ENCODE results near the gene CEMP1.
"Not testable (repeated sequence)": the region's sequence is repeated elsewhere in the genome, so short reads cannot be mapped to it uniquely, and the experiment has no call there.

Gene CEMP1

DNA sequence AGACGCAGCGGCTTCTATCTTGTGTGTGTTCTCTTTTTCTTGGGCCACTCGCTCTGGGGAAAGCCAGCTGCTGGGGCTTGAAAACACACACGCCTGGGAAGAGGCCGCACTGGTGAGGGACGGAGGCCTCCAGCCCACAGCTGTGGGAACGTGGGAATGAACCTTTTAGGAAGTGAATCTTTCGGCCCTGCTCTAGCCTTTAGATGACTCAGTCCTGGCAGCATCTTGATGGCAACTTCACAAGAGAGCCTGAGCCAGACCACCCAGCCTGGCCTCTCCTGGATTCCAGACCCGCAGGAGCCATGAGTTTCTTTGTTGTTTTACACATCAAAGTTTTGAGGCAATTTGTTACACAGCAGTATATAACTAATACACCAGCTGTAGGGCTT lies 4.4 kb upstream of the CEMP1 start:
- peak; percentile 69 for DNase-seq

- DNase-seq = not testable (repeated sequence)
Measured at GRCh38 chr16:2534335-2534734, 3.1 kb upstream of the CEMP1 start.

GRCh38 chr16:2533912-2534311 lies 2.7 kb upstream of the CEMP1 start:
- no peak for DNase-seq

DNA sequence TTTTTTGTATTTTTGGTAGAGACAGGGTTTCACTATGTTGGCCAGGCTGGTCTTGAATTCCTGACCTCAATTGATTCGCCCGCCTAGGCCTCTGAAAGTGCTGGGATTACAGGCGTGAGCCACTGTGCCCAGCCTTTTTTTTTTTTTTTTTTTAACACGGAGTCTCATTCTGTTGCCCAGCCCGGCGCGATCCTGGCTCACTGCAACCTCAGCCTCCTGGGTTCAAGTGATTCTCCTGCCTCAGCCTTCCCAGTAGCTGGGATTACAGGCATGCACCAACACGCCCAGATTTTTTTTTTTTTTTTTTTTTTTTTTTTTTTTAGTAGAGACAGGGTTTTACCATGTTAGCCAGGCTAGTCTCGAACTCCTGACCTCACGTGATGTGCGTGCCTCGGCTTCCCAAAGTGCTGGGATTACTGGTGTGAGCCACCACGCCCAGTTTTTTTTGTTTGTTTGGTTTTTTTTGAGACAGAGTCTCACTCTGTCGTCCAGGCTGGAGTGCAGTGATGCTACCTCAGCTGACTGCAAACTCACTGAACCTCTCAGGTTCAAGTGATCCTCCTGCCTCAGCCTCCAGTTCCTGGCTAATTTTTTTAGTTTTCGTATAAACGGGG lies 2.0 kb upstream of the CEMP1 start:
- DNase-seq = not testable (repeated sequence)

DNA sequence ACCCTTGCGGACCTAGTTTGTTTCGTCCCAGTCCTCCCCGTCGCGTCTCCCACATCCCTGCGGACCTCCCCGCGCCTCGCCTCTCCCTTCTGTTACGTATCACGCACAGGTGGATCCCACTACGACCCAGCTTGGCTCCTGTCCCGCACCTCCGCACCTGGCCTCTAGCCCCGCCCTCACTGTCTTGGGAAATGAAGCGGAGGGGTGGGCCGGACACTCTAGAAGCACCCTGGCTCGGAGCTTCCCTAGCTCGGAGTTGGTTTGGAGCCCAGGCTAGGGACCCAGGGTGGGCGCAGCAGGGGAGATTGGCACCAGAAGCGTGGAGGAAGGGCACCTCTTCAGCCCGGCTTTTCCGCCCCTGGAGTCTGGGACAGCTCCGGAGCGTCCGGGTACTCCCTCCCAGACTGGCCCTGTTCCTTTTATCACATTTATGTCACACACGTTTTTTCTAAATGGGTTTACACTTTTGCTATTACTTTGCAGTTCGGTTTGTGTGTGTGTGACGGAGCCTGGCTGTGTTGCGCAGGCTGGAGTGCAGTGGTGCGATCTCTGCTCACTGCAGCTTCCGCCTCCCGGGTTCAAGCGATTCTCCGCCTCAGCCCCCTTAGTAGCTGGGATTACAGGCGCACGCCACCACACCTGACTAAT lies 1.4 kb upstream of the CEMP1 start:
- DNase-seq = peak; percentile 27

- DNase-seq = peak; percentile 97
Measured at GRCh38 chr16:2531696-2532493, 687 bp upstream of the CEMP1 start.

DNA sequence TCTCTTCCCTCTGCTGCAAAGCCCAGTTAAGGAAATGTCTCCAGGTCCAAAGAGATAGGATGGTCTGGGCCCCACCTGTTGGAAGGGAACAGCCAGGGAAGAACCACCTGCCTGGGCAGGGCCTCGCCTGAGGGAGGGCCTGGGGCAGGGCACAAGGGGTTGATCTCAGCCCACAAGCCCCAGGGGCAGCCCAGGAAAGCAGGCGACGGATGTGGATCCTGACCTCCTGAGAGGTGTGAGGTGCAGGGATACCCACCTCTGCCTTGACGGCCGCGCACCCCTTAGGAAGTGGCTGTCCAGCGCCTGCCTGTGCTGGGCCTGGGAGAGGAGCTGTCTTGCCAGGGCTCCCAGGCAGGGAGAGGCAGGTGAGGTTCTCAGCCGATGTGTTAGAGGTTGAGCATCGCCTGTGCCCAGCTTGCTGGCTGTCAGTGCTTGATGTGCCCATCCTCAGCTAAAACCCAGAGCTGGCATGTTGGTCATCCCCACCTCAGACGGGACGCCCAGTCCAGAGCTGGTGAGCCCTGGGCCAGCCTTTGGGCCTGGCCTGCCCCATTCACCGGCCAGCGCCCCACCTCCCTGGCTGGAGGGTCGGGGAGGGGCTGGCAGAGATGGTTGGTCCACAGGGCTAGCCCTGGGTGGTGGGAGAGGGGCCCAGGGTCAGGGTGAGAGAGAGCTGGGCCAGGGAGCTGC lies 434 bp downstream of the CEMP1 start:
- no peak for DNase-seq

GRCh38 chr16:2529961-2530628 lies 1.1 kb downstream of the CEMP1 start:
- DNase-seq = no peak

GRCh38 chr16:2529061-2529931 lies 1.9 kb downstream of the CEMP1 start:
- DNase-seq = no peak

DNA sequence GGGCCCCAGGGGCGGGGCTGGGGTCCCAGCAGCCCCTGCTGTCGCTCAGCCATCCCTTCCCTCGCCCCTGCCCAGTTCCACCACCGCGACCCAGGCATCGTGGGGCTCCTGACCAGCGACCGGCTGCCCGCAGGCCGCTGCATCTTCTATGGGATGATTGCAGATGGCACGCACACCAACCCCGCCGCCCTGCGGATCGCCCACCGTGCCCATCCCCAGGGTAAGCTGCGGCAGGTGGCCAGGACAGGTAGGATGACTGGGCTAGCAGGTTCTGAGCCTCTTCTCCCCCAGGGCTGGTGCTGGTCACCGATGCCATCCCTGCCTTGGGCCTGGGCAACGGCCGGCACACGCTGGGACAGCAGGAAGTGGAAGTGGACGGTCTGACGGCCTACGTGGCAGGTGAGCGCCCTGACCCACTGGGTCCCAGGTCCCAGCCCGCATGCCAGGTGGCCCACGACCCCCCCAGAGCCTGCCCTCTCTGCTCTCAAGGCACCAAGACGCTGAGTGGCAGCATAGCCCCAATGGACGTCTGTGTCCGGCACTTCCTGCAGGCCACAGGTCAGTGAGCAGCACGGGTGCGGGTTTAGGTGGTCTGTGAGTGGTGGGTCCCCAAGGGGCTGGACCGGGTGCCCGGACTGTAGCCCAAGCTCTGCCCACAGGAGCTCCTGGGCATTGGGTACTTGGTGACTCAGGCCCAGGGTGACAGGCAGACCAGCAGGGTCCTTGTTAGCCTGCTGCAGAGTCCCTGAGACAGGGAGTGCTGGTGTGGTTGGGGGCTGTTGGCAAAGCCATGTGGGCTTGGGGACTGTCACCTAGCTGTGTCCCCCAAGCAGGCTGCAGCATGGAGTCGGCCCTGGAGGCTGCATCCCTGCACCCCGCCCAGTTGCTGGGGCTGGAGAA lies 2.8 kb downstream of the CEMP1 start:
- DNase-seq = no peak

DNA sequence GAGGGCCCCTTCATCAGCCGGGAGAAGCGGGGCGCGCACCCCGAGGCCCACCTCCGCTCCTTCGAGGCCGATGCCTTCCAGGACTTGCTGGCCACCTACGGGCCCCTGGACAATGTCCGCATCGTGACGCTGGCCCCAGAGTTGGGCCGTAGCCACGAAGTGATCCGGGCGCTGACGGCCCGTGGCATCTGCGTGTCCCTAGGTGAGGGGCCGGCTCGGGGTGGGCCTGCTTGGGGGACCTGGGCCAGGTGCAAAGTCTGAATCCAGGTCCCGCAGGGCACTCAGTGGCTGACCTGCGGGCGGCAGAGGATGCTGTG lies 3.5 kb downstream of the CEMP1 start:
- no peak for DNase-seq

DNA sequence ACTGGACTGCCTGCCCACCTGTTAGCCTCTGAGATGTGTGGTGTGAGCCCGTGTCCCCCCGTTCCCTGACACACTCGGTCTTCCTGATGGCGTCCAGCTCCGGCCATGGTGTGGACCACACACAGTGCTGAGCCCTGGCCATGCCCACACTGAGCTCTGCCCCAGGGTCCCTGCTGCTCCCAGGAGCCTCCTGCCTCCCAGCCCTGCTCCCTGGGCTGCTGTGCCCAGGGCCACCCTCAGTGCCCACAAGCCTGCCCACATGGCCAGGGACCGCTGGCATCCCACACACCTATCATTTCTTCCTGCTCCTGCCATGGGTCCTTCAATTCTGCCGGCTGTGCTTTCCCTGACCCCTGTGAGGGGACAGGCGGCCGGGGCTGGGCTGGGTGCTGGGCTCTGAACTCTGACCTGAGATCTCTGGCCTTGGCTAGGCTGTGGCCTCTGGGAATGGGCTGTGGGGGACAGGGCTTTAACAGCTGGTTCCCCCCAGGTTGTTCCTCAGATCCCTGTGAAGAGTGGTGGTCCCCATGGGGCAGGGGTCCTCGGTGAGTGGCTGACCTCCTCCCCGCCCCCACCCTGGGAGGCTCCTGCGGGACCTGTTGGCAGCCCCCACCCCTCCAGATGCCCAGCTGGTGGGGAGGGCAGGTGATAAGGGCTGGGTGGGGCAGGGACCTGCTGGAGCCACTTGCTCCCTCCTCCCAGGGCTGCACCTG lies 4.0 kb downstream of the CEMP1 start:
- DNase-seq = no peak

DNA sequence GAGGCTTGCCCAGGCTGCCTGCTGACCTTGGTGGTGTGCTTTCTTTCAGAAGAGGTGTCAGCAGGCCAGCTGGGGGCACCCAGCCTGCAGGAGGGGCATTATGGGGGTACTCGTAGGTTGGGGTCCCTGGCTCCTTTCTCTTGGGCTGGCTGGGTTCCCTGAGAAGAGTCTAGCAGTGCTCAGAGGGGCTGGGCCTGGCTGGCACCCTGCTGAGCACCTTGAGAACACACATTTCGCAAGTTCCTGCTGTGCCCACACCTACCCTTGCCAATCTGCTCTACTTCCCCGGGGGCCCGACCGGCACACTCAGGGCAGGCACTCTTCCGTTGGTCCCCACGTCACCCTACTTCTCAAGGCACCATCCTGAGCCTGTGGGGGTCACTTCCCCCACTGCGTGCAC lies 5.1 kb downstream of the CEMP1 start:
- no peak for DNase-seq

DNA sequence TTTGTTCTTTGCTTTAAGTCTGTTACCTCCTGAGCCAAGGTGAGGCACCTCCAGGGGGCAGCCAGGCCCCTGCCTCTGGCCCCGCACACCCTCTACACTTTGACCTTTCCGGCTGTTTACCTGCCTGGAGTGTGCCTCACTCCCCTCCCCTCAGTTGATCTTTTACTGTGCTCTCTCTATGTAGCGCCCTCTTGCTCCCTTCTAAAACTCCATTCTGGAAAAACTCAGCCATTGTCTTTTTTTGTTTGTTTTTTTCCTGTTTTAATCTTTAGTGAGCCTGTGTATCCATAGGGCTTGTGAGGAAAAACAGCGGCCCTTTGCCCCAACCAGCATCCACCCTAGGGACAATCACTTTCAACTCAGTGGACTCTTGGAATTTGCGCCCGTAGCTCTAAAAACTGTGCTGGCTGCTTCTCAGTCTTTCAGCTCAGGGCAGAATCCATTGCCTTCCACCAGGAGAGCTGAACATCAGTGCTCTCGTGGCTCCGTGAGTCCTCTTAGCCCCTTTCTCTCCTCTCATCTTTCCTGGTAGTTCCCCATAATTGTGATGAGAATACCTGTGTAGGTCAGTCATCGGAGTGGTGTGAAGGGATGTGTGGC lies 6.8 kb downstream of the CEMP1 start:
- DNase-seq = no peak

DNA sequence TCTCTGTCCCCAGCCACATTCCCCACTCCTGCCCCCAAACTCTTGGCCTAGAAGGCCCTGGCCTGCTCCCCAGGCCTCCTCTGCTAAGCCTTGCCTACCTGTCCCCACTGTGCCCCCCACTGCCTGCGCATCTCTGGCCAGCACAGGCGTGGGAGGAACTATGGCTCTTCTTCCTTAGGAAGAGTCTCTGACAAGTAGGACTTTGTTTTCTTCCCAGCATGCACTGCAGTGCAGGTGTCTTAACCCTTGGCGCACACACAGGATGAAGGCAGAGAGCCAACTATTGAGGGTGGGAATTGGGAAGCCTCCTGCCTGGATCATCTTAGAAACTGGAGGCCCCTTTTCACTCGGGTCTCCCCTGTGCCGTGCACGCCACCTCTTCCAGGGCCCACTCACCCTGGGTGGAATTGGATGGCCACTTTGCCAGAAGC lies 7.4 kb downstream of the CEMP1 start:
- no peak for DNase-seq

- DNase-seq = no peak
Measured at GRCh38 chr16:2520784-2521531, 10.2 kb downstream of the CEMP1 start.

- DNase-seq = peak; percentile 92
Measured at GRCh38 chr16:2520097-2520783, 11.0 kb downstream of the CEMP1 start, which contains the start of gene AMDHD2. AMDHD2 (plus strand) TSS chr16:2520371; CDS start chr16:2520459, 88 bp downstream.

GRCh38 chr16:2519711-2520080 lies 11.5 kb downstream of the CEMP1 start:
- no peak for DNase-seq
